HG03025 (cell line): ENCODE data around the gene GPR176.

Experiments
- ATAC-seq: cut with Tn5 transposase; IDR thresholded peaks from one replicate; pipeline ENCODE4 v1.9.1; 2021; ENCODE audit warnings: mild to moderate bottlenecking, moderate library complexity; ENCODE audit not compliant: unreplicated experiment, low FRiP score

GPR176 gene

DNA sequence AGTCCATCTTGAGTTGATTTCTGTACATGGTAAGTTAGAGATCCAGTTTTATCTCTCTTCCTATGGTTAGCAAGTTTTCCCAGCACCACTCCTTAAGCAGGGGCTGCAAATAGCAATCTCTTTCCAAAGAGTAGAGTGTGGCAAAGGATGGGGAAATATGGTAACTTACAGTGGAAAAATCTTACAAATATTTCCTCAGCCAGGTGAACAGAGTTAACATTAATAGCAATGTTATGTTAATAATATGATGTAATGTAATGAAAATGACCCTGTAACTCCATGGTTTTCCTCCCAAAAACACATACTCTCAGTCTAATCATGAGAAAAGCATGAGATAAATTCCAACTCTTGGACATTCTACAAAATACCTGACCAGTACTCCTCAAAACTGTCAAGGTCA, 167.8 kb downstream of the GPR176 start:
- no peak for ATAC-seq
